GM03348 (cell line): ENCODE data around the gene MYADML2.

ENCODE experiments used
- DNase-seq: peaks from one replicate; pipeline ENCODE4 v3.0.0; 2012; ENCODE audit warnings: low spot score

Gene MYADML2

GRCh38 chr17:81911277-81911961 lies 35.6 kb downstream of the MYADML2 start, which contains the start of gene PCYT2:
Gene PCYT2 (minus strand): TSS chr17:81911399. CDS start chr17:81911355, 44 bp downstream.
- peak; percentile 99 for DNase-seq

GRCh38 chr17:81910840-81911276 lies 36.2 kb downstream of the MYADML2 start:
- DNase-seq = no peak

- no peak for DNase-seq
Measured at GRCh38 chr17:81909966-81910839, 36.8 kb downstream of the MYADML2 start.

- DNase-seq = no peak
Measured at GRCh38 chr17:81909231-81909630, 37.8 kb downstream of the MYADML2 start.

- DNase-seq = no peak
Measured at GRCh38 chr17:81908793-81909192, 38.2 kb downstream of the MYADML2 start.

- DNase-seq = no peak
Measured at GRCh38 chr17:81907219-81908145, 39.6 kb downstream of the MYADML2 start.

GRCh38 chr17:81906476-81907218 lies 40.4 kb downstream of the MYADML2 start:
- no peak for DNase-seq

GRCh38 chr17:81905993-81906392 lies 41.0 kb downstream of the MYADML2 start:
- no peak for DNase-seq

- DNase-seq = no peak
Measured at GRCh38 chr17:81905424-81905875, 41.6 kb downstream of the MYADML2 start.

GRCh38 chr17:81904600-81905423 lies 42.2 kb downstream of the MYADML2 start:
- DNase-seq = no peak

- DNase-seq = no peak
Measured at GRCh38 chr17:81903896-81904599, 43.0 kb downstream of the MYADML2 start.

- DNase-seq = no peak
Measured at GRCh38 chr17:81903415-81903831, 43.6 kb downstream of the MYADML2 start.

- DNase-seq = no peak
Measured at GRCh38 chr17:81902653-81903414, 44.2 kb downstream of the MYADML2 start.

- DNase-seq = peak; percentile 45
Measured at GRCh38 chr17:81902023-81902652, 44.9 kb downstream of the MYADML2 start, which contains the start of gene NPB. Gene NPB (plus strand): TSS chr17:81902238. CDS start chr17:81902278, 40 bp downstream.

GRCh38 chr17:81901167-81902022 lies 45.6 kb downstream of the MYADML2 start:
- no peak for DNase-seq

- DNase-seq = no peak
Measured at GRCh38 chr17:81900181-81900820, 46.7 kb downstream of the MYADML2 start.
